Mesodermal cell (in vitro differentiated cells): ENCODE results near the gene ZNF668.

Experiments
- H3K27ac ChIP-seq: 2 replicates; pipeline ENCODE4 v1.7.0; 2013; ENCODE audit warnings: mild to moderate bottlenecking, low read depth, low read length, moderate library complexity; ENCODE audit not compliant: severe bottlenecking
- H3K36me3 ChIP-seq: 2 replicates; pipeline ENCODE4 v1.7.1; 2013; ENCODE audit warnings: mild to moderate bottlenecking, low read length, moderate library complexity; ENCODE audit not compliant: control insufficient read depth, insufficient read depth
- H3K4me1 ChIP-seq: one replicate; pipeline ENCODE4 v1.7.1; 2013; ENCODE audit warnings: mild to moderate bottlenecking, low read length; ENCODE audit not compliant: insufficient read depth, control insufficient read depth, poor library complexity, severe bottlenecking
- H3K4me3 ChIP-seq: 2 replicates; pipeline ENCODE4 v1.7.0; 2013; ENCODE audit warnings: low read length, control low read depth, mild to moderate bottlenecking; ENCODE audit not compliant: insufficient read depth, poor library complexity, severe bottlenecking; ENCODE audit errors: extremely low read depth
- H3K9me3 ChIP-seq: 2 replicates; pipeline ENCODE4 v1.7.1; 2013; ENCODE audit warnings: mild to moderate bottlenecking, low read length, moderate library complexity; ENCODE audit not compliant: control insufficient read depth
- WGBS, 2 experiments: methylation state at CpG; one replicate each; pipeline ENCODE4 v1.1.5; 2013; ENCODE audit warnings: missing lambda C conversion rate in 2 of 2; ENCODE audit not compliant: insufficient coverage in 2 of 2; 5-methylcytosine and 5-hydroxymethylcytosine counted together

The ZNF668 gene

DNA sequence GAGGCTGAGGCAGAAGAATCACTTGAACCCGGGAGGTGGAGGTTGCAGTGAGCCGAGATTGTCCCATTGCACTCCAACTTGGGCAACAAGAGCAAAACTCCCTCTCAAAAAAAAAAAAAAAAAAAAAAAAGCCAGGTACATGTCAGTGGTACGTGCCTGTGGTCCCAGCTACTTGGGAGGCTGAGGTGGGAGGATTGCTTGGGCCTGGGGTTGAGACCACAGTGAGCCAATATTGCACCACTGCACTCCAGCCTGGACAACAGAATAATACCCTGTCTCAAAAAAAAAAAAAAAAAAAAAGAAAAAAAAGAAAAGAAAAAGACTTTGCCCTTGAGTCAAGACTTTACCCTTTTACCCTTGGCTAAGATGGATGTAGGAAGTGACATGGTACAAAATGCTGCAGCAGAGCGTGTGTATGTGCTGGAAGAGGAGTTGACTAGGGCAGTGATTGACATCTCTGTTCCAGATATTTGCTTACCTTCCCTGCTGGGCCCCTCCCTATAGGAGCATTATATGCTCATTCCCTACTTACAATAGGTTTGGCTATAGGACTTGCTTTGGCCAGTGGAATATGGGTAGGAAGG is 30.1 kb downstream of the ZNF668 start:
- H3K9me3 ChIP-seq, result no peaks in the 10 kb centered on the region
- no peaks in the 10 kb centered on the region for H3K4me1 ChIP-seq
- H3K27ac ChIP-seq, result no peak overlapping the region
- WGBS, 2 experiments, result 83% methylated on average over 1 of the region's 4 CpGs; no CpG with 5 or more reads in 1 of the 2 experiments
- H3K36me3 ChIP-seq, result peaks cover 24% of the 10 kb centered on the region
- no peak overlapping the region for H3K4me3 ChIP-seq

DNA sequence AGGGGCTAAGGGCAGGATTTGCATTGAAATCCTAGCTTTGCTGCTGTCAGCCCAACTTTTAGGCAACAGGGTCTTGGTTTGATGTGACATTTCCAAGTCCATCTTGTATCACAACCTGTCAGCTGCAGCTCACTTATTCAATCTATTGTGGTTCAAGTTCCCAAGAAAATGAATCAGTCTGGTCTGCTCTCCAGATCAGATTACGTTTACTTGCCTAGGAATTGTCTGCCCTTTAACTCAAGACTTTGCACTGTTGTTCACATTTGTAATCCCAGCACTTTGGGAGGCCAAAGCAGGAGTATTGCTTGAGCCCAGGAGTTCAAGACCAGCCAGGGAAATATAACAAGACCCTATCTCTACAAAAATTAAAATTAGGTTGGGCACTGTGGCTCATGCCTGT is 30.7 kb downstream of the ZNF668 start:
- no peaks in the 10 kb centered on the region for H3K9me3 ChIP-seq
- WGBS, 2 experiments, result 83% methylated on average over 1 of the region's 1 CpG
- no peak overlapping the region for H3K4me3 ChIP-seq
- no peak overlapping the region for H3K27ac ChIP-seq
- peaks cover 29% of the 10 kb centered on the region for H3K36me3 ChIP-seq
- no peaks in the 10 kb centered on the region for H3K4me1 ChIP-seq

DNA sequence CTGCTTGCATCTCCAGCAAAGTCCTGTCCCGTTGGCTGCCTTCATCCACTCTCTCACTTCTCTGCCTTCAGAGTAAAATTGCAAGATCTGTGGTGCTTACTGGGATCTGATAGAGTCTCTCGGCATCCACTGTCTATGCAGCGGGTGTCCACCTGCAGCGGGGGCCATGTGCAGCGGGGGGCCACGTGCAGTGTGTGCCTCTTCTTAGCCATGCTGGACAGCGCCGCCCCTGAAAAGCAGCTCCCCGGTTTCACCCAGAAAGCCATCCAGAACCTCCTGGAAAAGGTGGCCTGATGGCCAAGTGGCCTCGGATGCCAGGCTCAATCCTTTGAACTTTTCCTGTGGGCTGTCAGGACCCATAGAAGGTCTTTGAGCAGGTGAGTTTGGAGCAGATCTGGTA is 31.2 kb downstream of the ZNF668 start:
- Histone ChIP-seq H3K36me3 (peaks cover 29% of the 10 kb centered on the region), H3K4me1 (no peaks in the 10 kb centered on the region), H3K9me3 (no peaks in the 10 kb centered on the region), H3K4me3 (no peak overlapping the region), H3K27ac (no peak overlapping the region)
- WGBS, 2 experiments, result 91 to 93% methylated on average over 9 of the region's 10 CpGs

DNA sequence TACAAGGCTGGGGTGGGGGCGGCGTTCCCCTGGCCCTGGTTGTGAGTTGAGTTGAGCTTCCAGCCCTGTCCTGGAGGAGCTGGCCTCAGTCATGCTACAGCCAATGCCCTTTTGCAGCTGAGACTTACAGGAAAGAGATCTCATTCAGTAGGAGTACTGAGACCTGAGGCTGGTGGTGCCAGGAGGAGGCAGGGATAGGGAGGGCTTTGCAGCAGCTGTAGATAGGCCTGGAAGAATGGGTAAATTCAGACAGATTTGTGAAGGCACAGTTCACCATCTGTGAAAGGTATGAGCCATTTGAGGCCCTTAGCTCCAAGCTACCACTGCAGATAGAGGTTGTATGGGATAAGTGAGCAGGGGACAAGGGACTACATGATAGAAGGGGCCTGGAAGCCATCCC is 35.0 kb downstream of the ZNF668 start:
- Histone ChIP-seq H3K36me3 (peaks cover 51% of the 10 kb centered on the region), H3K9me3 (no peaks in the 10 kb centered on the region), H3K4me1 (no peaks in the 10 kb centered on the region), H3K27ac (no peak overlapping the region), H3K4me3 (no peak overlapping the region)
- WGBS, 2 experiments, result 90 to 100% methylated on average over 2 of the region's 2 CpGs

DNA sequence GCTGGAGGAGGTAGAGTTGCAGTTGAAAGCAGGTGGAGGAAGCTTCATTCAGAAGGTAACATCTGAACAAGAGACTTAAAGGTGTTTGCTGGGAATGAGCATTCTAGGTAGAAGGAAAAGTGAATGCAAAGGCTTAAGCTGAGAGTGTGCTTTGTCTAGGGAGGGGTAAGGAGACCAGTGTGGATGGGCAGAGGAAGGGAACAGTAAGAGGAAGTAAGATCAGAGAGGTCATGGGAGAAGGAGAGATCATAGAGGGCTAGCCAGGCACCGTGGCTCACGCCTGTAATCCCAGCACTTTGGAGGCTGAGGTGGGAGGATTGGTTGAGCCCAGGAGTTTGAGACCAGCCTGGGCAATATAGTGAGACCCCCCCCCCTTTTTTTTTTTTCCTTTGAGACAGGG is 37.3 kb downstream of the ZNF668 start:
- H3K4me1 ChIP-seq, result peaks cover 10% of the 10 kb centered on the region

DNA sequence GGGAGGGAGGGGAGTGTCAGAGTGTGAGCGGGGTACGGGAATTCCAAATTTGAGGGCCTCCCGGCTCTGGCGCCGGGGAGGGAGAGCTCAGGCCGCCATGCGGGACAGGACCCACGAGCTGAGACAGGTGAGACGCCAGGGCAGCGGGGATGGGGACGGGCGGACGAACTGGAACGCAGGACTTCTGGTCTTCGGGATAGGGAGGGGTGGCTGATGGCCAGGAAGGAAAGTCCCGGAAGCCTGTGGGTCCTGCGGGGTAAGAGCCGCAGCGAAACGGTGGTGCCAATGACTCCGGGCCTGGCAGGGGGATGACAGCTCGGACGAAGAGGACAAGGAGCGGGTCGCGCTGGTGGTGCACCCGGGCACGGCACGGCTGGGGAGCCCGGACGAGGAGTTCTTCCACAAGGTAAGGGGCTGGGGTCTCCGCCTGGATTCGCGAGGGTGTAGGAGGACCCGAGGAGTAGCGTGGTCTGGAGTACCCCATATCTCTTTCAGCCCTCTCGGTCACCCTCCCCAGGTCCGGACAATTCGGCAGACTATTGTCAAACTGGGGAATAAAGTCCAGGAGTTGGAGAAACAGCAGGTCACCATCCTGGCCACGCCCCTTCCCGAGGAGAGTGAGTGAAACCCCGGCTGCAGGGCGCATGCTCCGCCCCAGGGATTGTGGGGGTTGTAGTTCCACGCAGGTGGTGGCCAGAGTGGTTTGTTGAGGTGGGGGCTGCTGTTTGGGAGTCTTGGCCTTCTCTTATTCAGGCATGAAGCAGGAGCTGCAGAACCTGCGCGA is 40.1 kb downstream of the ZNF668 start:
- Histone ChIP-seq H3K9me3 (no peaks in the 10 kb centered on the region), H3K4me3 (peak overlapping the region; percentile 99), H3K27ac (no peak overlapping the region), H3K36me3 (peaks cover 26% of the 10 kb centered on the region), H3K4me1 (peaks cover 10% of the 10 kb centered on the region)
- 1% methylated on average over 37 to 40 of the region's 47 CpGs for WGBS, 2 experiments

More for the DNA sequence above, 37.3 kb downstream of the ZNF668 start:
- Histone ChIP-seq H3K4me3 (no peak overlapping the region), H3K9me3 (no peaks in the 10 kb centered on the region), H3K27ac (no peak overlapping the region), H3K36me3 (peaks cover 49% of the 10 kb centered on the region)
- WGBS, 2 experiments, result 70 to 82% methylated on average over 2 of the region's 2 CpGs

DNA sequence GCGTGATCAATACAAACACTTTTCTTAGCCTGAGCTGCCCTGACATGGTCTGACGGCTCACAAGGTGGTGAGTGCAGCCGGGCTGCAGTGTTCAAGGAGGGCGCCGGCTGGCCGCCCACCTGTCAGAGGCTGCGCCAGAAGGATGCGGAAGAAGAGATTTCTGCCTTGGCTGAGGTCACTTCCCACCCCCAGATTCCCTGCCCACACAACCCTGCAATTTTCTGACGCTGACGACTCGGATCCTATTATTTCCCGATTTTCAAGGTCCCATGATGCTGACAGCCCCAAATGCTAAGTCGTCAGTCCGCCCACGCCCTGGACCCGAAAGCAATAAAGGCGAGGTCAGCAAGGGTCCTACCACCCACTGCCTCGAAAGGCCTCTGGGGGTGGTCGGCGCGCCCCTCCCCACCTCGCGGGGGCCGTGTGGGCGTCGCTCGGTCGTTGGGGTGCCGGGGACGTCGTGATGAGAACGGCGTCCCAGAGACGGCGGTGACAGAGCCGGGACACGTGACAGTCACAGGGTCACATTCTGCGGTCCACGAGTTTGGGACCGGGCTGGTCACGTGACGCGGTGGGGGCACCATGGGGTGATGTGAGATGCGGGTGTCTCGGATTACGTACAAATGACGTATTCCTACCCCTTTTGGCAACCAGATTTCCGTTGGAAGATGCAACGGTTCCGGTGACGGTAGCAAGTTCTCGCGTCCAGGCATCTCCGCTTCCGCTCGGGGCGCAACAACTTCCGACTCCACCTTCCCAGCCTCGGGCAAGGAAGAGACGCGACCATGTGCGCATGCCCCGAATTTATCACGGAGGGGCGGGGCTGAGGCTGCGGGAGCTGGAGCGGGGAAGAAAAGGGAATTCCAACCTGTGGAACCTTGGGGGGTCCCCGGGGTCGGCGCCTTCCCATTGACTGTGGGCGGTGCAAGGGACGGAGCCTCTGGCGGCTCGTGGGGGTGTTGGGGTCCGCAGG is 41.0 kb downstream of the ZNF668 start, which contains the start of gene STX4:
Gene STX4, plus strand, starts transcription at position 823 of the 973 bp plus-strand sequence. CDS start 248 bp downstream, outside the sequence.
- peak within 1 kb of the TSS; percentile 83 for H3K27ac ChIP-seq
- peaks cover 10% of the 10 kb centered on the region for H3K4me1 ChIP-seq
- WGBS, 2 experiments, result 2 to 4% methylated on average over 55 to 72 of the region's 75 CpGs
- H3K9me3 ChIP-seq, result no peaks in the 10 kb centered on the region
- peaks cover 23% of the 10 kb centered on the region for H3K36me3 ChIP-seq
- H3K4me3 ChIP-seq, result peak within 1 kb of the TSS; percentile 99

DNA sequence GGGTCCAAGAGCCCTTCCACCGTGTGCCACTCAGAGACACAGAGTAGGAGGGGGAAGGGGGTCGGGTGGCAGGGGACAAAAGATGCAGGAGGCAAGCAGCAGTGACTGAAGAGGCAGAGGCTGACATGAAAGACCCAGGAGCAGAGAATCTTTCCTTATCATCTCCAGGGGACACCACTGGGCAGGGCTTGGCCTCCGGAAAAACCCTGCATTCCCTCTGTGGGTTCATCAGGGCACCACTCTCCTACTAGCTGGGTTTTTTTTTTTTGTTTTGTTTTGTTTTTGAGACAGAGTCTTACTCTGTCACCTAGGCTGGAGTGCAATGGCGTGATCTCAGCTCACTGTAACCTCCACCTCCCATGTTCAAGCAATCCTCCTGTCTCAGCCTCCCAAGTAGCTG is 42.8 kb downstream of the ZNF668 start:
- H3K4me1 ChIP-seq, result peaks cover 10% of the 10 kb centered on the region
- H3K9me3 ChIP-seq, result no peaks in the 10 kb centered on the region
- H3K4me3 ChIP-seq, result no peak overlapping the region
- no peak overlapping the region for H3K27ac ChIP-seq
- WGBS, 2 experiments, result 50 to 72% methylated on average over 1 to 2 of the region's 4 CpGs
- peaks cover 17% of the 10 kb centered on the region for H3K36me3 ChIP-seq

DNA sequence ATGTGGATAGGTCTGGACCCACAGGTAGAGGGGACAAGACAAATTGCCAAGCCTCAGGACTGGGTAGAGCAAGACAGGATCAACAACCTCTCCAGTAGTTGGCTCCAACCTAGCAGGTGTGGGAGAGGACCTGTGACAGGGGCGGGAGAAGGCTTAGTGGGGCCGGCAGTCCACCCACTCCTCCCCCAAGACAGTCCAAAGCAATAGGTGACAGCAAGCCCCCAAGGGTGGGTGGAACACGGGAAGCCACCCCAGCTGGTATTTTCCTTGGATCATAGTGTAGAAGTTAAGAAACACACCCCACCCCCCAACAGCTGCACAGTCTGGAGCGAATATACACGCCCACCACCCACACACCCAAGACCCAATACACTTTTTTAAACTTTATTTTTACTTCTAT is 44.8 kb downstream of the ZNF668 start:
- no peaks in the 10 kb centered on the region for H3K9me3 ChIP-seq
- no peak overlapping the region for H3K4me3 ChIP-seq
- no peak overlapping the region for H3K27ac ChIP-seq
- peaks cover 10% of the 10 kb centered on the region for H3K4me1 ChIP-seq
- WGBS, 2 experiments, result no CpG with 5 or more reads among the region's 5 CpGs
- no peaks in the 10 kb centered on the region for H3K36me3 ChIP-seq

DNA sequence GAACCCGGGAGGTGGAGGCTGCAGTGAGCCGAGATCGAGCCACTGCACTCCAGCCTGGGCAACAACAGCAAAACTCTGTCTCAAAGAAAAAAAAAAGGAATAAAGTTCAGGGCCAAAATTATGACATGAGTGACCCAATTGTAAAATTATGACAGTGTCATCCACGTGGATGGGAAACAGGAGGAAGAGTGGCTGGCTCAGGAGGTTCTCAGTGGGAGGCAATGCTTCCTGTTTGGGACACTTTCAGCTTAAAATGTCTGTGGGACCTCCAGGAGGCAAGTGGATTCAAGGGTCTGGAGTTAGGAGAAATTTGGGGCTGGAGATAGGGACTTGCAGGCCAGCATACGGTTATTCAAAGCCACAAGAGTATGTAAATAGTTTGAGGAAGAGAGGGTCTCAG is 48.7 kb downstream of the ZNF668 start:
- 87 to 91% methylated on average over 5 of the region's 5 CpGs for WGBS, 2 experiments
- Histone ChIP-seq H3K9me3 (no peaks in the 10 kb centered on the region), H3K36me3 (no peaks in the 10 kb centered on the region), H3K4me1 (no peaks in the 10 kb centered on the region), H3K4me3 (no peak overlapping the region), H3K27ac (no peak overlapping the region)
